Activated T-helper 1 cell treated with anti-CD3 and anti-CD28 coated beads, Interleukin-12 subunit alpha, Interleukin-12 subunit beta, Interleukin-2, Interleukin-4 antibody, amounts not matched to agents 30 ng/mL and 10 ng/mL and 1 ng/mL, durations not matched to agents 14 hours and 24 hours and 36 hours (primary cell): ENCODE data around the gene RPL37A. TPM values are rescaled to one million over a fixed set of nuclear protein-coding genes. Genes with fewer than 3 reads are reported as not detected.

Experiments used
- DNase-seq: peaks from one replicate; pipeline ENCODE4 v3.0.0; 2021; ENCODE audit warnings: low spot score
- H3K27ac Mint-ChIP-seq: one replicate; pipeline ENCODE4 v1.8.0; 2021; ENCODE audit warnings: mild to moderate bottlenecking, mixed read lengths
- H3K27me3 Mint-ChIP-seq: one replicate; pipeline ENCODE4 v1.8.0; 2022; ENCODE audit warnings: mild to moderate bottlenecking, moderate library complexity, mixed read lengths; ENCODE audit not compliant: insufficient read depth
- H3K36me3 Mint-ChIP-seq: one replicate; pipeline ENCODE4 v1.8.0; 2021; ENCODE audit warnings: low read depth, mixed read lengths
- H3K4me1 Mint-ChIP-seq: one replicate; pipeline ENCODE4 v1.8.0; 2021; ENCODE audit warnings: low read depth, mixed read lengths
- H3K4me3 Mint-ChIP-seq: one replicate; pipeline ENCODE4 v1.8.0; 2021; ENCODE audit warnings: mild to moderate bottlenecking, moderate library complexity, mixed read lengths
- H3K9me3 Mint-ChIP-seq: one replicate; pipeline ENCODE4 v1.8.0; 2021; ENCODE audit warnings: mixed read lengths
- intact Hi-C: fragments of 100-400 bp; cut with micrococcal nuclease; formaldehyde crosslinking; loops from one replicate; pipeline ENCODE4 v1.15.1; 2024
- total RNA-seq: library from RNA; stranded (reverse); gene quantifications from 2 replicates; pipeline ENCODE4 v1.2.3, GENCODE V29; 2022

RPL37A gene
- total RNA-seq, 1 donor from 2014 or later, result 2,922 TPM

DNA sequence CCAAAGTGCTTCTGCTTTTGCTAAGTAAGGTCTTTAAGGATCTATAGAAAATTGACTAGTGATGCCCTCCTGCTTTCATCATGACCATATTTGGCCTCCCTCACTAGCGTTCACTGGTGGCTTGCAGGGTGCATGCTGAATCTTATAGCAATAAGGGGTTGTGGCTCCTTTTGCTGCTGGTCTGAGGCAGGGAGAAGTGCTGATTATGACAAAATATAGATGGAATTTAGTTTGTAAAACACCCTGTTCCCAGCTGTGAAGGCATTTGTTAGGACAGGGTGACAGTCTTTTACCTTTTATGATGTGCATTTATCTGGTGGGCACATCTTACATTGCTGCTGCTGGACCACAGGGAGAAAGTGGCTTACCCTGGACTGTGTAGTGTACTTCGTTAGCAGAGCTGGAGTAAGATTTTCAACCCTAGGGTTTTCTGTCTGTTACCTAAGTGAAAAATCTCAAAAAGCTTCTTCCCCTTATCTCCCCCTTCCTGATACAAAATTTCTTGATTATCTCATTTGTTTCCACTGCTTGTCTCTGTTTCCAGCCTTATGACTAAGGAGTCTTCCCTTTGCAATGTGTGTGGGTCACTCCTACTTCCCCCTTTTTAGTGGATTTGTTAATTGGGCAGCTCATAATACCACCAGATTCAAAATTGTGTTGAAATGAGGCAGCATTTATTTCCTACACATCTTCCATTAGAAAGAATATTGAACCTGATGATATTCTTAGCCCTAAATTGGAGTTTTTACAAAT is 21.2 kb upstream of the RPL37A start:
- Mint-ChIP-seq H3K36me3 (peaks cover 36% of the 10 kb centered on the region), H3K4me1 (peaks cover 24% of the 10 kb centered on the region), H3K27me3 (no peaks in the 10 kb centered on the region), H3K27ac (no peak overlapping the region), H3K4me3 (no peak overlapping the region), H3K9me3 (no peaks in the 10 kb centered on the region)
- no peak for DNase-seq
- intact Hi-C loops, result loop anchor here (5.0 kb wide), 1 partner anchor 255 kb away; no protein-coding TSS in a partner anchor

DNA sequence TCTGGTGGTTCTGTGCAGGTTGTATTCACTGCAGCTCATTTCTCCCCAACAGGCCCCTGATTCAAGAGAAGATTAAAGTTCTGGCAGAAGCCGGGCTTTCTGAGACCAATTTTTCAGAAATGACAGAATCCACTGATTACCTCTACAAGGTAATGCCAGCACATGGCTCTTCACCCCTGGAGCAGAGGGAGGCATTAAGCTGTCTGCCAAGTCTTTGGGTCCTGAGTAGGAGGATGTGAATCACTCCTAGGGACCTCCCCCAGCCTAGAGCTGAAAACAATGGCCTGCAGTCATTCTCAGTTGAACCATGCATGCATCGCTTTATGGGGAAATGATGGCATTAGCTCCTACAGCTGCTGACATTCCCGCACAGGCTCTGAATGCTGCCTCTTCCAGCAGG is 20.5 kb upstream of the RPL37A start:
- Mint-ChIP-seq H3K4me1 (peaks cover 24% of the 10 kb centered on the region), H3K27ac (no peak overlapping the region), H3K9me3 (no peaks in the 10 kb centered on the region), H3K27me3 (no peaks in the 10 kb centered on the region), H3K4me3 (no peak overlapping the region), H3K36me3 (peaks cover 39% of the 10 kb centered on the region)
- no peak for DNase-seq
- intact Hi-C loops, result loop anchor here (5.0 kb wide), 1 partner anchor 256 kb away; no protein-coding TSS in a partner anchor

- Mint-ChIP-seq H3K9me3 (no peaks in the 10 kb centered on the region), H3K4me3 (no peak overlapping the region), H3K36me3 (peaks cover 39% of the 10 kb centered on the region), H3K27ac (no peak overlapping the region), H3K4me1 (peaks cover 24% of the 10 kb centered on the region), H3K27me3 (no peaks in the 10 kb centered on the region)
- DNase-seq, result no peak
- intact Hi-C loops, result loop anchor here (5.0 kb wide), 1 partner anchor 256 kb away; no protein-coding TSS in a partner anchor
These were observed 19.9 kb upstream of the RPL37A start for GRCh38 chr2:216478791-216479190.

GRCh38 chr2:216480221-216480620 is 18.4 kb upstream of the RPL37A start:
- Mint-ChIP-seq H3K4me3 (no peak overlapping the region), H3K27ac (no peak overlapping the region)

DNA sequence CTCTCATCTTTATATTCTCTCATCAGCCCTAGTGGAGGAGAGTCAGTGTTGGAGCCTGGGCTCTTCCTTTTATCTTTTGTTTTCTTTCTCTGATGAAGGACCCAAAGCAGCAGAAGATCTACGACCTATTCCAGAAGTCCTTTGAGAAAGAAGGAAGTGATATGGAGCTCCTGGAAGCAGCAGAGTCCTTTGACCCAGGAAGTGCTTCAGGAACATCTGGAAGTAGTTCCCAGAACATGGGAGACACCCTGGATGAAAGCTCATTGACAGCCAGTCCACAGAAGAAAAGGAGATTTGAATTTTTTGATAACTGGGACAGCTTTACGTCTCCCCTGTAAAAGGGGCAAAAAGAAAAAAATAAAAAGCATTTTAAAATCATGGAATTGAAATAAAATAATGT is 16.0 kb upstream of the RPL37A start:
- intact Hi-C loops, result no loop called here
- no peaks in the 10 kb centered on the region for H3K27me3 Mint-ChIP-seq
- H3K27ac Mint-ChIP-seq, result no peak overlapping the region
- H3K36me3 Mint-ChIP-seq, result peaks cover 26% of the 10 kb centered on the region
- DNase-seq, result no peak
- H3K4me3 Mint-ChIP-seq, result no peak overlapping the region
- no peaks in the 10 kb centered on the region for H3K9me3 Mint-ChIP-seq
- H3K4me1 Mint-ChIP-seq, result peaks cover 9% of the 10 kb centered on the region

More at GRCh38 chr2:216480221-216480620, 18.4 kb upstream of the RPL37A start:
- no peaks in the 10 kb centered on the region for H3K9me3 Mint-ChIP-seq
- no peak for DNase-seq
- H3K27me3 Mint-ChIP-seq, result no peaks in the 10 kb centered on the region
- peaks cover 38% of the 10 kb centered on the region for H3K36me3 Mint-ChIP-seq
- H3K4me1 Mint-ChIP-seq, result peaks cover 16% of the 10 kb centered on the region
- intact Hi-C loops, result no loop called here

- no peak overlapping the region for H3K4me3 Mint-ChIP-seq
- intact Hi-C loops, result no loop called here
- no peaks in the 10 kb centered on the region for H3K9me3 Mint-ChIP-seq
- no peaks in the 10 kb centered on the region for H3K27me3 Mint-ChIP-seq
- no peak overlapping the region for H3K27ac Mint-ChIP-seq
- DNase-seq, result no peak
- H3K4me1 Mint-ChIP-seq, result no peaks in the 10 kb centered on the region
- H3K36me3 Mint-ChIP-seq, result peaks cover 13% of the 10 kb centered on the region
These were observed 13.4 kb upstream of the RPL37A start for GRCh38 chr2:216485237-216485636.

- intact Hi-C loops, result no loop called here
- H3K4me1 Mint-ChIP-seq, result no peaks in the 10 kb centered on the region
These were observed 12.9 kb upstream of the RPL37A start for GRCh38 chr2:216485745-216486144.

DNA sequence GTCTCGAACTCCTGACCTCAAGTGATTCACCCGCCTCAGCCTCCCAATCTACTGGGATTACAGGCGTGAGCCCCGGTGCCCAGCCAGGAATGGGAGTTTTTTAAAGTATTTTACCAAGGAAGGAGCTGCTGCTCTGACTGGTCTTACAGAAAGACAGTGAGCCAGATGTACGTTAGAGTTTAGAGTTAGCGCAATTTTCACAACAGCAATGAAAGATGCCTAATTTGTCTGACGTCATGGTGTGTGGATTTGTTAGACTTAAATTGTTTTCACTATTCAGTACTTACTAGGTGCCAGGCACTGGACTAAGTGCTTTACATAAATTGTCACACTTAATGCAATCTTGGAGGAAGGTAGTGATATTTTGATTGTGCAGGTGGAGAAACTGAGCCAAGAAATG is 12.4 kb upstream of the RPL37A start:
- H3K4me3 Mint-ChIP-seq, result no peak overlapping the region
- no peak for DNase-seq
- no peaks in the 10 kb centered on the region for H3K4me1 Mint-ChIP-seq
- H3K9me3 Mint-ChIP-seq, result no peaks in the 10 kb centered on the region
- H3K27me3 Mint-ChIP-seq, result no peaks in the 10 kb centered on the region
- H3K36me3 Mint-ChIP-seq, result peaks cover 6% of the 10 kb centered on the region
- no peak overlapping the region for H3K27ac Mint-ChIP-seq
- intact Hi-C loops, result no loop called here

More at GRCh38 chr2:216485745-216486144, 12.9 kb upstream of the RPL37A start:
- Mint-ChIP-seq H3K9me3 (no peaks in the 10 kb centered on the region), H3K36me3 (peaks cover 8% of the 10 kb centered on the region), H3K4me3 (no peak overlapping the region), H3K27me3 (no peaks in the 10 kb centered on the region), H3K27ac (no peak overlapping the region)
- DNase-seq, result no peak

GRCh38 chr2:216486708-216487107 is 11.9 kb upstream of the RPL37A start:
- DNase-seq, result no peak
- H3K27me3 Mint-ChIP-seq, result no peaks in the 10 kb centered on the region
- no peaks in the 10 kb centered on the region for H3K4me1 Mint-ChIP-seq
- no peaks in the 10 kb centered on the region for H3K9me3 Mint-ChIP-seq
- intact Hi-C loops, result no loop called here
- no peak overlapping the region for H3K4me3 Mint-ChIP-seq
- peaks cover 6% of the 10 kb centered on the region for H3K36me3 Mint-ChIP-seq
- no peak overlapping the region for H3K27ac Mint-ChIP-seq

GRCh38 chr2:216490061-216490460 is 8.6 kb upstream of the RPL37A start:
- Mint-ChIP-seq H3K36me3 (no peaks in the 10 kb centered on the region), H3K4me3 (no peak overlapping the region), H3K4me1 (no peaks in the 10 kb centered on the region), H3K9me3 (no peaks in the 10 kb centered on the region), H3K27ac (no peak overlapping the region), H3K27me3 (no peaks in the 10 kb centered on the region)
- intact Hi-C loops, result loop anchor here (10.0 kb wide), 2 partner anchors 475 to 1725 kb away; partner anchors contain the start of genes ARPC2 and MREG
- no peak for DNase-seq

GRCh38 chr2:216491793-216492596 is 6.6 kb upstream of the RPL37A start:
- intact Hi-C loops, result loop anchor here (10.0 kb wide), 2 partner anchors 477 to 1723 kb away; partner anchors contain the start of genes ARPC2 and MREG
- Mint-ChIP-seq H3K27ac (no peak overlapping the region), H3K9me3 (no peaks in the 10 kb centered on the region), H3K4me3 (no peak overlapping the region), H3K27me3 (no peaks in the 10 kb centered on the region), H3K36me3 (no peaks in the 10 kb centered on the region), H3K4me1 (peaks cover 11% of the 10 kb centered on the region)
- DNase-seq, result no peak

DNA sequence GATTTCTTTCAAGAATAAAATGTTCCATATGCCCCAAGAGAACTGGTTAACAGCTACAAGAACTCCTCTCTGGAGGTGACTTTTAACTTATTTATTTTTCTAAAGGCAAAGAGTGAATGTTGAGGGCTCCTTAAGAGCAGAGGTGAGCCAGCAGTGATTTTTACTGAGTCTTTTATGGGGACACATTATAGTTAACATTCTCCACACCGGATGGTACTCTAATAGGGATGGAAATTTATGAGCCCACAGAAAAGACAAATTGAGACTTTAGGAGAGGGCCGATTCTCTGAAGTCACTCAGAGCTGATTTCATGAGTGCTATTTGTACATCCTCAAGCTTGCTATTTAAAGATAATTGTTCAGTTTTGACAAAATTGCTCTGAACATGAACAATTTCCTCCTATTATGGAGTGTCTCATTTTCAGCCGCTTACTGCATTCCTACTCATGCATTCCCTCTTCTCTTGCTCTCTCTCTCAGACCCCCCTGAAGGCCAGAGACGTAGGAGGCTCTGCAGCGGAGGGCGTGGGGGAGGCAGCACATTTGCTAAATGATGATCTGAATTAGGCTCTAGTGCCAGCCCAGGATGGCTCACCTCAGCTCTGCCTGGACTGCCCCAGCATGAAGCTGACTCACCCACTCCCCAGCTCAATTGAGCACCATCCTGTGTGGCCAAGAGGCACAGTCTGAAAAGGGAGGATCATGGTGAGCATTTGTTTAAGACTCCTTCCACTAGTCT is 5.9 kb upstream of the RPL37A start:
- H3K36me3 Mint-ChIP-seq, result no peaks in the 10 kb centered on the region
- no peaks in the 10 kb centered on the region for H3K27me3 Mint-ChIP-seq
- peaks cover 17% of the 10 kb centered on the region for H3K4me1 Mint-ChIP-seq
- intact Hi-C loops, result loop anchor here (10.0 kb wide), 2 partner anchors 478 to 1722 kb away; partner anchors contain the start of genes ARPC2 and MREG
- DNase-seq, result no peak
- H3K27ac Mint-ChIP-seq, result no peak overlapping the region
- no peak overlapping the region for H3K4me3 Mint-ChIP-seq
- no peaks in the 10 kb centered on the region for H3K9me3 Mint-ChIP-seq
